GM12878 (cell line): Measurements from ENCODE around the gene ARSD. TPM values are rescaled to one million over a fixed set of nuclear protein-coding genes. Genes with fewer than 3 reads are reported as not detected.

Source experiments
- ATAC-seq: fragments of 200-7000 bp; cut with Tn5 transposase; 3 replicates; pipeline ENCODE4 v1.9.1; 2020; ENCODE audit warnings: mild to moderate bottlenecking, moderate library complexity
- BruUV-seq: library from RNA; stranded (reverse); fragments of 400-500 nt; replicated peaks from 2 replicates; lab custom pipeline; 2021; lab: Mats Ljungman, UMichigan
- CTCF ChIA-PET: fragments of 300-600 bp; sonication (Branson Sonifier 250); formaldehyde crosslinking; extraction: SDS; loops from one replicate; lab custom pipeline; 2021; ENCODE audit warnings: inconsistent platforms; lab: Yijun Ruan, JAX
- POLR2A ChIA-PET: fragments of 350-600 bp; formaldehyde crosslinking; extraction: SDS; loops from one replicate; lab custom pipeline; 2021; ENCODE audit warnings: inconsistent platforms; lab: Charles Lee
- RAD21 ChIA-PET: fragments of 300-600 bp; sonication (Branson Sonifier 250); formaldehyde crosslinking; loops from one replicate; lab custom pipeline; 2023; ENCODE audit warnings: antibody characterized with exemption; ENCODE audit not compliant: unreplicated experiment; lab: Charles Lee
- SMC1A ChIA-PET: fragments of 300-600 bp; sonication (Branson Sonifier 250); formaldehyde crosslinking; loops from one replicate; lab custom pipeline; 2023; ENCODE audit not compliant: unreplicated experiment, uncharacterized antibody; lab: Charles Lee
- DNase-seq: peaks from one replicate; pipeline ENCODE4 v3.0.0-alpha.2; 2011; ENCODE audit warnings: low read depth, low spot score
- FAIRE-seq: peaks from 3 replicates; lab custom pipeline; 2011; peaks lifted over from hg19 to GRCh38; lab: Jason Lieb, UNC
- H2AFZ ChIP-seq: 2 replicates; pipeline ENCODE4 v1.6.0; 2011; ENCODE audit warnings: low read depth, low read length, control low read depth; ENCODE audit not compliant: control insufficient read depth
- H3K27ac ChIP-seq: 2 replicates; pipeline ENCODE4 v1.5.1; 2011; ENCODE audit warnings: control low read depth; ENCODE audit not compliant: control insufficient read depth, insufficient read depth
- H3K27me3 ChIP-seq, 2 experiments: replicated peaks in 1 of 2; 2 replicates each; pipeline versions ENCODE4 v1.6.0 to v1.6.1; 2011; ENCODE audit warnings: low read length in 1 of 2; ENCODE audit not compliant: control insufficient read depth in 2 of 2, insufficient read depth in 2 of 2
- H3K36me3 ChIP-seq, 2 experiments: 2 replicates each; pipeline ENCODE4 v1.5.1; 2011; ENCODE audit warnings: low read length in 1 of 2; ENCODE audit not compliant: control insufficient read depth in 2 of 2, insufficient read depth in 2 of 2
- H3K4me1 ChIP-seq: 2 replicates; pipeline ENCODE4 v1.6.1; 2011; ENCODE audit warnings: mild to moderate bottlenecking, low read length, moderate library complexity, mixed read lengths; ENCODE audit not compliant: control insufficient read depth, insufficient read depth
- H3K4me2 ChIP-seq: 2 replicates; pipeline ENCODE4 v1.6.0; 2011; ENCODE audit warnings: control low read depth; ENCODE audit not compliant: control insufficient read depth, insufficient read depth
- H3K4me3 ChIP-seq: fragments of 200-600 bp; sonication (generic); 2 replicates; pipeline ENCODE4 v1.5.1; 2016
- H3K79me2 ChIP-seq: 2 replicates; pipeline ENCODE4 v1.6.0; 2011; ENCODE audit warnings: low read length; ENCODE audit not compliant: control insufficient read depth, insufficient read depth
- H3K9ac ChIP-seq: 2 replicates; pipeline ENCODE4 v1.8.0; 2011; ENCODE audit warnings: low read length, control low read depth, mixed read lengths; ENCODE audit not compliant: control insufficient read depth, insufficient read depth
- H3K9me3 ChIP-seq: replicated peaks from 3 replicates; pipeline ENCODE4 v1.5.1; 2011; ENCODE audit warnings: mild to moderate bottlenecking, low read length; ENCODE audit not compliant: control insufficient read depth, insufficient read depth
- H4K20me1 ChIP-seq: 2 replicates; pipeline ENCODE4 v1.6.0; 2011; ENCODE audit not compliant: control insufficient read depth, insufficient read depth
- ATF7 ChIP-seq: fragments of 450-650 bp; IDR thresholded peaks from 2 replicates; pipeline ENCODE4 v1.6.1; 2016; ENCODE audit warnings: low read depth, mild to moderate bottlenecking
- CREB1 ChIP-seq: IDR thresholded peaks from 2 replicates; pipeline ENCODE4 v1.6.1; 2012; ENCODE audit warnings: low read depth, mild to moderate bottlenecking, inconsistent platforms
- DPF2 ChIP-seq: fragments of 450-650 bp; IDR thresholded peaks from 2 replicates; pipeline ENCODE4 v1.6.1; 2017; ENCODE audit warnings: mild to moderate bottlenecking
- EED ChIP-seq: sonication (generic); IDR thresholded peaks from 2 replicates; pipeline ENCODE4 v1.6.1; 2016; ENCODE audit warnings: antibody characterized with exemption, low read depth
- ESRRA ChIP-seq: IDR thresholded peaks from 2 replicates; pipeline ENCODE4 v1.6.1; 2012; ENCODE audit warnings: mild to moderate bottlenecking, low read length, improper control_type of control experiment
- ETV6 ChIP-seq, 2 experiments: fragments of 450-650 bp in 1 of 2; IDR thresholded peaks in 1 of 2; conservative IDR thresholded peaks in 1 of 2; 2 replicates each; pipeline ENCODE4 v1.6.1; 2014; ENCODE audit warnings: antibody characterized with exemption in 1 of 2, borderline replicate concordance in 1 of 2, low read depth in 1 of 2, mild to moderate bottlenecking in 1 of 2, moderate library complexity in 1 of 2
- EZH2 ChIP-seq: IDR thresholded peaks from 2 replicates; pipeline ENCODE4 v1.6.1; 2012; ENCODE audit warnings: low read depth, mild to moderate bottlenecking, control low read depth, inconsistent platforms, low read length, borderline replicate concordance; ENCODE audit not compliant: control insufficient read depth
- GATAD2B ChIP-seq: fragments of 450-650 bp; conservative IDR thresholded peaks from 2 replicates; pipeline ENCODE4 v1.6.1; 2017; ENCODE audit warnings: low read depth, mild to moderate bottlenecking, moderate library complexity
- JUND ChIP-seq: IDR thresholded peaks from 2 replicates; pipeline ENCODE4 v1.6.1; 2012; ENCODE audit warnings: low read depth, mild to moderate bottlenecking, low read length, improper control_type of control experiment, moderate library complexity
- MTA3 ChIP-seq: IDR thresholded peaks from 2 replicates; pipeline ENCODE4 v1.6.1; 2012; ENCODE audit warnings: low read length, inconsistent platforms, borderline replicate concordance
- RELA ChIP-seq: fragments of 450-650 bp; IDR thresholded peaks from 2 replicates; pipeline ENCODE4 v1.8.0; 2014; ENCODE audit warnings: borderline replicate concordance; ENCODE audit not compliant: partially characterized antibody
- SMAD5 ChIP-seq: IDR thresholded peaks from 2 replicates; pipeline ENCODE4 v1.6.1; 2016; ENCODE audit warnings: antibody characterized with exemption, low read depth
- SPI1 ChIP-seq: IDR thresholded peaks from 2 replicates; pipeline ENCODE4 v1.6.1; 2011; ENCODE audit warnings: low read depth, mild to moderate bottlenecking, low read length, moderate library complexity, borderline replicate concordance; ENCODE audit not compliant: insufficient read depth
- SRF ChIP-seq, 2 experiments: IDR thresholded peaks; 2 replicates each; pipeline ENCODE4 v1.6.1; 2011; ENCODE audit warnings: low read depth in 2 of 2, low read length in 2 of 2, mild to moderate bottlenecking in 1 of 2, moderate library complexity in 1 of 2
- SUPT20H ChIP-seq: IDR thresholded peaks from 2 replicates; pipeline ENCODE4 v1.6.1; 2011; ENCODE audit warnings: low read depth, mild to moderate bottlenecking, low read length, moderate library complexity, borderline replicate concordance; ENCODE audit not compliant: control insufficient read depth
- ZBTB4 ChIP-seq: fragments of 450-650 bp; formaldehyde crosslinking; IDR thresholded peaks from 2 replicates; pipeline ENCODE4 v1.4.0; 2022; ENCODE audit warnings: mild to moderate bottlenecking, moderate library complexity
- WGBS: methylation state at CpG from one replicate; pipeline ENCODE4 v1.1.6; 2016; ENCODE audit warnings: low lambda C conversion rate; ENCODE audit not compliant: insufficient replicate concordance, insufficient coverage; ENCODE audit errors: missing lambda C conversion rate; 5-methylcytosine and 5-hydroxymethylcytosine counted together
- in situ Hi-C: fragments of 300-500 bp; cut with MboI; formaldehyde crosslinking; loops from 9 replicates; pipeline ENCODE4 v1.14.3; 2018; ENCODE audit warnings: mixed read lengths
- intact Hi-C: fragments of 100-400 bp; cut with micrococcal nuclease; formaldehyde crosslinking; loops from one replicate; pipeline ENCODE4 v1.14.2; 2022; ENCODE audit not compliant: unreplicated experiment
- polyA plus RNA-seq, 11 experiments: library from polyadenylated mRNA; depleted of rRNA in 4 of 11; unstranded in 6 of 11; stranded (reverse) in 5 of 11; fragments of >200 nt; fragmentation: Nextera tagmentation in 4 of 11; fragmentation: Illumina TruSeq in 1 of 11; extraction: Ambion mirVana in 4 of 11; extraction: Trizol in 1 of 11; gene quantifications; 1 replicate in 1 of 11; 2 replicates in 10 of 11; pipeline versions ENCODE4 v1.2.1 to v1.2.3, GENCODE V29; 2011 to 2016; ENCODE audit warnings: inconsistent platforms in 2 of 11, missing spikeins in 2 of 11, low read depth in 1 of 11
- total RNA-seq, 4 experiments: library from RNA; depleted of rRNA in 3 of 4; stranded (reverse); fragments of >200 nt in 3 of 4; fragmentation: Illumina TruSeq in 1 of 4; extraction: Trizol in 1 of 4; gene quantifications; 2 replicates each; pipeline versions ENCODE4 v1.2.1 to v1.2.3, GENCODE V29; 2013 to 2021
- TF ChIP-seq, protein P1 (sequence below): fragments of 450-650 bp; IDR thresholded peaks from 2 replicates; pipeline ENCODE4 v1.6.1; 2016; ENCODE audit warnings: mild to moderate bottlenecking
- TF ChIP-seq, protein P2 (sequence below): fragments of 450-650 bp; IDR thresholded peaks from 2 replicates; pipeline ENCODE4 v1.6.1; 2017; ENCODE audit warnings: antibody characterized with exemption, mild to moderate bottlenecking, moderate library complexity

The ARSD gene
- total and polyA plus RNA-seq, 10 of the 15 experiments (the other 5 are each of a cell fraction or from before 2014, with no cell fraction given) = 0.05 to 1.5 (median 0.43) TPM

DNA sequence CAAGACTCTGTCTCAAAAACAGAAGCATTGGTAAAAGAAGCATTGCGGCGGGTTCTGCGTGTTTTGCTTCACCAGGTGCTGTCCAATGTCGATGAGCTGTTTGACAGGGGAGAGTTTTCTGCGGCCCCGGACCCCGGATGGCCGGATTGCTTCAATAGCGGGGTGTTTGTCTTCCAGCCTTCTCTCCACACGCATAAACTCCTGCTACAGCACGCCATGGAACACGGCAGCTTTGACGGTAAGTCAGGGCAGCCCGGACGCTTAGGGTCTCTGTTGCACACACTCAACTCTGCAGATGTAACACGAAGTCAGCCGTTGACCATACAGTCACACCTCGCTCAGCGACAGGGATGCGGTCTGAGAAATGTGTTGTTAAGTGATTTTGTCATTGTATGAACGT lies 74.2 kb downstream of the ARSD start:
- WGBS = 63% methylated on average over 21 of the region's 21 CpGs
- H3K4me2 ChIP-seq = no peak overlapping the region
- H3K9ac ChIP-seq = no peak overlapping the region
- H3K4me1 ChIP-seq = no peaks in the 10 kb centered on the region
- ATAC-seq (no peak), DNase-seq (no peak), FAIRE-seq (no peak)
- RAD21 ChIA-PET = no interaction called here
- BruUV-seq = no TSS peak
- CTCF ChIA-PET = no interaction called here
- no peaks in the 10 kb centered on the region for H4K20me1 ChIP-seq
- TF ChIP-seq SRF (IDR thresholded peaks at IDR 0.05; ENCODE audit: low read depth in 2 of 2, low read length in 2 of 2) = no peak
- no peak for TF ChIP-seq JUND
- no peak for TF ChIP-seq EED
- no peak for TF ChIP-seq CREB1
- no peak for TF ChIP-seq ATF7
- no peak for TF ChIP-seq ESRRA
- TF ChIP-seq ETV6 (conservative IDR thresholded peaks at IDR 0.05 in 1 of 2, IDR thresholded peaks at IDR 0.05 in 1 of 2; ENCODE audit: borderline replicate concordance in 1 of 2, low read depth in 1 of 2) = no peak
- TF ChIP-seq, protein P1, sequence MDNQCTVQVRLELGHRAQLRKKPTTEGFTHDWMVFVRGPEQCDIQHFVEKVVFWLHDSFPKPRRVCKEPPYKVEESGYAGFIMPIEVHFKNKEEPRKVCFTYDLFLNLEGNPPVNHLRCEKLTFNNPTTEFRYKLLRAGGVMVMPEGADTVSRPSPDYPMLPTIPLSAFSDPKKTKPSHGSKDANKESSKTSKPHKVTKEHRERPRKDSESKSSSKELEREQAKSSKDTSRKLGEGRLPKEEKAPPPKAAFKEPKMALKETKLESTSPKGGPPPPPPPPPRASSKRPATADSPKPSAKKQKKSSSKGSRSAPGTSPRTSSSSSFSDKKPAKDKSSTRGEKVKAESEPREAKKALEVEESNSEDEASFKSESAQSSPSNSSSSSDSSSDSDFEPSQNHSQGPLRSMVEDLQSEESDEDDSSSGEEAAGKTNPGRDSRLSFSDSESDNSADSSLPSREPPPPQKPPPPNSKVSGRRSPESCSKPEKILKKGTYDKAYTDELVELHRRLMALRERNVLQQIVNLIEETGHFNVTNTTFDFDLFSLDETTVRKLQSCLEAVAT = no peak
- TF ChIP-seq, protein P2, sequence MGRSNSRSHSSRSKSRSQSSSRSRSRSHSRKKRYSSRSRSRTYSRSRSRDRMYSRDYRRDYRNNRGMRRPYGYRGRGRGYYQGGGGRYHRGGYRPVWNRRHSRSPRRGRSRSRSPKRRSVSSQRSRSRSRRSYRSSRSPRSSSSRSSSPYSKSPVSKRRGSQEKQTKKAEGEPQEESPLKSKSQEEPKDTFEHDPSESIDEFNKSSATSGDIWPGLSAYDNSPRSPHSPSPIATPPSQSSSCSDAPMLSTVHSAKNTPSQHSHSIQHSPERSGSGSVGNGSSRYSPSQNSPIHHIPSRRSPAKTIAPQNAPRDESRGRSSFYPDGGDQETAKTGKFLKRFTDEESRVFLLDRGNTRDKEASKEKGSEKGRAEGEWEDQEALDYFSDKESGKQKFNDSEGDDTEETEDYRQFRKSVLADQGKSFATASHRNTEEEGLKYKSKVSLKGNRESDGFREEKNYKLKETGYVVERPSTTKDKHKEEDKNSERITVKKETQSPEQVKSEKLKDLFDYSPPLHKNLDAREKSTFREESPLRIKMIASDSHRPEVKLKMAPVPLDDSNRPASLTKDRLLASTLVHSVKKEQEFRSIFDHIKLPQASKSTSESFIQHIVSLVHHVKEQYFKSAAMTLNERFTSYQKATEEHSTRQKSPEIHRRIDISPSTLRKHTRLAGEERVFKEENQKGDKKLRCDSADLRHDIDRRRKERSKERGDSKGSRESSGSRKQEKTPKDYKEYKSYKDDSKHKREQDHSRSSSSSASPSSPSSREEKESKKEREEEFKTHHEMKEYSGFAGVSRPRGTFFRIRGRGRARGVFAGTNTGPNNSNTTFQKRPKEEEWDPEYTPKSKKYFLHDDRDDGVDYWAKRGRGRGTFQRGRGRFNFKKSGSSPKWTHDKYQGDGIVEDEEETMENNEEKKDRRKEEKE = no peak
- TF ChIP-seq RELA = no peak
- TF ChIP-seq SUPT20H = no peak
- no peak for TF ChIP-seq EZH2
- no peak for TF ChIP-seq ZBTB4 (CRISPR knock-in tag)
- TF ChIP-seq GATAD2B = no peak
- TF ChIP-seq SMAD5 = no peak
- TF ChIP-seq SPI1 = no peak
- TF ChIP-seq MTA3 = no peak
- TF ChIP-seq DPF2 = no peak
- SMC1A ChIA-PET = no interaction called here
- H2AFZ ChIP-seq = no peak overlapping the region
- H3K9me3 ChIP-seq = no peaks in the 10 kb centered on the region; the same call in 2 of the 3 replicates
- H3K4me3 ChIP-seq = no peak overlapping the region
- no peak overlapping the region for H3K27ac ChIP-seq
- H3K36me3 ChIP-seq = no peaks in the 10 kb centered on the region
- in situ Hi-C loops = no loop called here
- H3K79me2 ChIP-seq = no peaks in the 10 kb centered on the region
- intact Hi-C loops = no loop called here
- POLR2A ChIA-PET = no interaction called here
- H3K27me3 ChIP-seq = no peaks in the 10 kb centered on the region
